ENCODE measurements around the gene CRACR2B.

Gene CRACR2B

DNA sequence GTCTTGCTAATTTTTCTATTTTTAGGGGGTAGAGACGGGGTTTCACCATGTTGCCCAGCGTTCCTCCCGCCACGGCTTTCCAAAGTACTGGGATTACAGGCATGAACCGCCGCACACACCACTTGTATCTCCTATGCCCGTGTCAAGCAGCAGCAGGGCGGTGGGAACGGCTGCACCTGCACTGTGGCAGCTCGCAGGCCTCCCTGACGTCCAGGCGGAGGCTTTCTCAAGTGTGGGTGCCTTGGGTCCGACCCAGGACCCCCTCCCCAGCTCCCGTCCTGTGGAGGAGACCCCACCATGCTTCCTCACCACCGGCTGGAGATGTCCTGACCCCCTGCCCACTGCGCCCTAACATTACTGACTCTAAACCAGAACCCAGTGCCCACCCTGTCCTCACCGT is 40.7 kb downstream of the CRACR2B start:
- TF ChIP-seq ZNF391 (tag by site-specific recombination; IDR thresholded peaks at IDR 0.05; ENCODE audit: borderline replicate concordance, low read depth) (no peak), ZNF624 (tag by site-specific recombination; IDR thresholded peaks at IDR 0.05) (no peak), ZNF777 (tag by site-specific recombination; IDR thresholded peaks at IDR 0.05; ENCODE audit: borderline replicate concordance) (no peak)
- no peak overlapping the region for H3K4me3 ChIP-seq (ENCODE audit: low read depth, low read length)
- H3K36me3 ChIP-seq (ENCODE audit: control insufficient read depth in 2 of 2, insufficient read depth in 1 of 2, low read length in 2 of 2), result peaks cover 0 to 37% of the 10 kb centered on the region in 2 experiments; a peak in 1 of 3 replicates
- H3K27ac ChIP-seq (ENCODE audit: extremely low read depth, low read depth, low read length), result no peak overlapping the region
- H3K4me1 ChIP-seq (ENCODE audit: control insufficient read depth, insufficient read depth, low read length), result no peaks in the 10 kb centered on the region
- POLR2A ChIA-PET, result no interaction called here
- CTCF ChIA-PET, result interaction anchor here (0.6 to 1.1 kb wide), 2 partner anchors 30 to 782 kb away, joined by 3 read pairs; no protein-coding TSS in a partner anchor
- H3K9me3 ChIP-seq (ENCODE audit: control insufficient read depth, insufficient read depth, low read depth, low read length), result no peaks in the 10 kb centered on the region

DNA sequence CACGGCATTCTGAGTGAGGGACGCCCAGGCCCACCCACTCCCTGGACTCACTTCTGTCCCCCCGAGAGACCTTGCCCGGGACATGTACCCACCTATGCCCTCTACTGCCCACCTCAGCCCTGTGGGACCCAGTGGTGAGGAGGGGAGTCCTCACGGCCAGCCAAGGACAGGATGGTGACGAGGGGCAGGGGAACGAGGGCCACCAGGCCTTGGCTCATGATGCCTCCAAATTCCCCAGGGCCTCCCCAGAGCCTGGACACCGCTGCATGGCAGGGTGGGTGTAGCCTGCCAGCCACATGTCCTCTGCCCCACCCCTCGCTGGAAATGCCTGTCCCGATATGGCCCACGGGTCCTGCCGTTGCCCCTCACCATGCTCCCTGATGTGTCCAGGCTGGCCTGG is 41.1 kb downstream of the CRACR2B start:
- H3K4me1 ChIP-seq (ENCODE audit: control insufficient read depth, insufficient read depth, low read length), result no peaks in the 10 kb centered on the region
- H3K4me3 ChIP-seq (ENCODE audit: low read depth, low read length), result no peak overlapping the region
- peaks cover 0 to 37% of the 10 kb centered on the region in 2 experiments; a peak in 1 of 3 replicates for H3K36me3 ChIP-seq (ENCODE audit: control insufficient read depth in 2 of 2, insufficient read depth in 1 of 2, low read length in 2 of 2)
- POLR2A ChIA-PET, result no interaction called here
- CTCF ChIA-PET, result interaction anchor here (0.6 to 1.1 kb wide), 2 partner anchors 29 to 782 kb away, joined by 3 read pairs; no protein-coding TSS in a partner anchor
- no peak for TF ChIP-seq ZNF48 (tag by site-specific recombination; IDR thresholded peaks at IDR 0.05)
- TF ChIP-seq ZNF335 (tag by site-specific recombination; conservative IDR thresholded peaks at IDR 0.05), result no peak
- no peak for TF ChIP-seq SCRT1 (tag by site-specific recombination; IDR thresholded peaks at IDR 0.05; ENCODE audit: borderline replicate concordance)
- TF ChIP-seq ZNF138 (tag by site-specific recombination; IDR thresholded peaks at IDR 0.05; ENCODE audit: borderline replicate concordance), result no peak
- TF ChIP-seq KLF8 (tag by site-specific recombination; IDR thresholded peaks at IDR 0.05), result no peak
- TF ChIP-seq, protein P1, sequence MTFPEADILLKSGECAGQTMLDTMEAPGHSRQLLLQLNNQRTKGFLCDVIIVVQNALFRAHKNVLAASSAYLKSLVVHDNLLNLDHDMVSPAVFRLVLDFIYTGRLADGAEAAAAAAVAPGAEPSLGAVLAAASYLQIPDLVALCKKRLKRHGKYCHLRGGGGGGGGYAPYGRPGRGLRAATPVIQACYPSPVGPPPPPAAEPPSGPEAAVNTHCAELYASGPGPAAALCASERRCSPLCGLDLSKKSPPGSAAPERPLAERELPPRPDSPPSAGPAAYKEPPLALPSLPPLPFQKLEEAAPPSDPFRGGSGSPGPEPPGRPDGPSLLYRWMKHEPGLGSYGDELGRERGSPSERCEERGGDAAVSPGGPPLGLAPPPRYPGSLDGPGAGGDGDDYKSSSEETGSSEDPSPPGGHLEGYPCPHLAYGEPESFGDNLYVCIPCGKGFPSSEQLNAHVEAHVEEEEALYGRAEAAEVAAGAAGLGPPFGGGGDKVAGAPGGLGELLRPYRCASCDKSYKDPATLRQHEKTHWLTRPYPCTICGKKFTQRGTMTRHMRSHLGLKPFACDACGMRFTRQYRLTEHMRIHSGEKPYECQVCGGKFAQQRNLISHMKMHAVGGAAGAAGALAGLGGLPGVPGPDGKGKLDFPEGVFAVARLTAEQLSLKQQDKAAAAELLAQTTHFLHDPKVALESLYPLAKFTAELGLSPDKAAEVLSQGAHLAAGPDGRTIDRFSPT (tag by site-specific recombination; IDR thresholded peaks at IDR 0.05), result peak; percentile 45
- no peak for TF ChIP-seq ZNF132 (tag by site-specific recombination; IDR thresholded peaks at IDR 0.05; ENCODE audit: borderline replicate concordance)
- no peaks in the 10 kb centered on the region for H3K9me3 ChIP-seq (ENCODE audit: control insufficient read depth, insufficient read depth, low read depth, low read length)
- H3K27ac ChIP-seq (ENCODE audit: extremely low read depth, low read depth, low read length), result no peak overlapping the region

DNA sequence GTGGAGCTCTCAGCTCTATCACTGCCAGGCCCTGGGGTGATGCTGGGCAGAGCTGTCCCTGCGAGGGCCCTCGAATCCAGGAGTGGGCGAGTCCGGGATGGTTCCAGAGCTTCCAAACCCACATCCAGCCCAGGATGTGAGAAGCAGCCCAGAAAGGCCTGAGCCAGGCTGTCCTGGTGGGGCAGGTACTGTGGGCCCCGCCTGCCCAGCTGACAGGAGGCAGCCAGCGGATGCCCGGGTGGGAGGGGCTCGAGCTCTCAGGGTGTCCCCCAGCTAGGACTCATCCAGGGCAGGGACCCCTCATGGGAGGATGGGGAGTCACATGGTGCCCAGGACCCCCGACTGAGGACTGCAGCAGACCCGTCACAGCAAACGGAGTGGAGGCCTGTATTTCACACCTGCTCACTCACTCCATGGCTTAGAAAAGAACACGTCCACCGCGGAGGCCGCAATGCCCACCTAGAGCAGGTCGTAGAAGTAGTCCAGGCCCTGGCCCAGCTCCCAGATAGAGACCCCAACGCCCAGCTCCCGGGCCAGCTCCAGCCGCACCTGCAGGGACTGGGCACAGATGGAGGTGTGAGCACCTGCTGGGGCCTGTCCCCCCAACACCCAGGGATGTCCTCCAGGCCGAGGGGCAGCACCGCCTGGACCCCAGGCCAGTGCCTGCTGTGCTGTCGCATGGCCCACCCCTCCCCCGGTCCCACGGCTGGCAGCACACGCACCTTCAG is 41.8 kb downstream of the CRACR2B start:
- H3K36me3 ChIP-seq (ENCODE audit: control insufficient read depth in 2 of 2, insufficient read depth in 1 of 2, low read length in 2 of 2), result peaks cover 0 to 40% of the 10 kb centered on the region in 2 experiments; a peak in 1 of 3 replicates
- H3K9me3 ChIP-seq (ENCODE audit: control insufficient read depth, insufficient read depth, low read depth, low read length), result no peaks in the 10 kb centered on the region
- POLR2A ChIA-PET, result interaction anchor here (0.6 kb wide), 1 partner anchor 531 kb away, joined by 3 read pairs; no protein-coding TSS in a partner anchor
- no peak for TF ChIP-seq ZNF560 (tag by site-specific recombination; IDR thresholded peaks at IDR 0.05; ENCODE audit: borderline replicate concordance)
- TF ChIP-seq, protein P2, sequence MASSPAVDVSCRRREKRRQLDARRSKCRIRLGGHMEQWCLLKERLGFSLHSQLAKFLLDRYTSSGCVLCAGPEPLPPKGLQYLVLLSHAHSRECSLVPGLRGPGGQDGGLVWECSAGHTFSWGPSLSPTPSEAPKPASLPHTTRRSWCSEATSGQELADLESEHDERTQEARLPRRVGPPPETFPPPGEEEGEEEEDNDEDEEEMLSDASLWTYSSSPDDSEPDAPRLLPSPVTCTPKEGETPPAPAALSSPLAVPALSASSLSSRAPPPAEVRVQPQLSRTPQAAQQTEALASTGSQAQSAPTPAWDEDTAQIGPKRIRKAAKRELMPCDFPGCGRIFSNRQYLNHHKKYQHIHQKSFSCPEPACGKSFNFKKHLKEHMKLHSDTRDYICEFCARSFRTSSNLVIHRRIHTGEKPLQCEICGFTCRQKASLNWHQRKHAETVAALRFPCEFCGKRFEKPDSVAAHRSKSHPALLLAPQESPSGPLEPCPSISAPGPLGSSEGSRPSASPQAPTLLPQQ (tag by site-specific recombination; IDR thresholded peaks at IDR 0.05), result peak; percentile 76; the same call in 1 of the 2 replicates
- no peak overlapping the region for H3K27ac ChIP-seq (ENCODE audit: extremely low read depth, low read depth, low read length)
- CTCF ChIA-PET, result no interaction called here
- H3K4me3 ChIP-seq (ENCODE audit: low read depth, low read length), result no peak overlapping the region
- no peaks in the 10 kb centered on the region for H3K4me1 ChIP-seq (ENCODE audit: control insufficient read depth, insufficient read depth, low read length)

DNA sequence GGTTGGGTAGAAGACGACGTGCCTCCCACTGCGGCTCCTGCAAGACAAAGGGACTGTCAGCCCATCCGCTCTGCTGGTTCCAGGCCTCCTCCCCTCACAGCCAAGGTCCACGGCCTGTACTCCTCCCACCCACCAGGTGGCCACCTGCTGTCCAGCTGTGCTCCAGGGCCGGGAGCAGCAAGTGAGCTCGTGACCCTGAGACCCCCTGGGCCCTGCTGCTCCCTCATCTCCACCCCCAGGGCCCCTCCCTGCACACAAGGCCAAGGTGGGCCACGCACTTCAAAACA is 42.4 kb downstream of the CRACR2B start:
- peak; percentile 70 for TF ChIP-seq ZIC2 (tag by site-specific recombination; IDR thresholded peaks at IDR 0.05)
- no peak for TF ChIP-seq ZNF239 (tag by site-specific recombination; IDR thresholded peaks at IDR 0.05)
- ChIA-PET CTCF (no interaction called here), POLR2A (no interaction called here)
- no peak overlapping the region for H3K27ac ChIP-seq (ENCODE audit: extremely low read depth, low read depth, low read length)
- no peaks in the 10 kb centered on the region for H3K9me3 ChIP-seq (ENCODE audit: control insufficient read depth, insufficient read depth, low read depth, low read length)
- H3K36me3 ChIP-seq (ENCODE audit: control insufficient read depth in 2 of 2, insufficient read depth in 1 of 2, low read length in 2 of 2), result peaks cover 0 to 45% of the 10 kb centered on the region in 2 experiments; a peak in 1 of 3 replicates
- H3K4me3 ChIP-seq (ENCODE audit: low read depth, low read length), result no peak overlapping the region
- no peaks in the 10 kb centered on the region for H3K4me1 ChIP-seq (ENCODE audit: control insufficient read depth, insufficient read depth, low read length)

All from HEK293 (cell line).